Fibroblast of the aortic adventitia (primary cell): ENCODE results near the gene ADK. TPM values are rescaled to one million over a fixed set of nuclear protein-coding genes. Genes with fewer than 3 reads are reported as not detected.
"Not testable (repeated sequence)": the region's sequence is repeated elsewhere in the genome, so short reads cannot be mapped to it uniquely, and the experiment has no call there.

Source experiments
- DNase-seq: peaks from one replicate; pipeline ENCODE4 v3.0.0-alpha.2; 2010; ENCODE audit warnings: low read depth
- H3K4me3 ChIP-seq: 2 replicates; pipeline ENCODE4 v1.5.1; 2011; ENCODE audit warnings: low read depth, mild to moderate bottlenecking, control low read depth, low read length, moderate library complexity
- CTCF ChIP-seq: IDR thresholded peaks from 2 replicates; pipeline ENCODE4 v1.5.1; 2011; ENCODE audit warnings: mild to moderate bottlenecking, low read length, control low read depth, inconsistent platforms; ENCODE audit not compliant: insufficient read depth
- total RNA-seq: library from RNA; depleted of rRNA; stranded (reverse); fragments of >200 nt; gene quantifications from 2 replicates; pipeline ENCODE4 v1.2.3, GENCODE V29; 2012; ENCODE audit warnings: low replicate concordance

The ADK gene
- total RNA-seq, 1 donor: 96.8 TPM

- TF ChIP-seq CTCF: no peak
- no peak overlapping the region for H3K4me3 ChIP-seq
- no peak for DNase-seq
Measured at GRCh38 chr10:74510594-74510993, 359.6 kb downstream of the ADK start.

- H3K4me3 ChIP-seq: no peak overlapping the region
- no peak for DNase-seq
- TF ChIP-seq CTCF: no peak
Measured at GRCh38 chr10:74511051-74511450, 360.0 kb downstream of the ADK start.

GRCh38 chr10:74514322-74514721 lies 363.3 kb downstream of the ADK start:
- no peak for TF ChIP-seq CTCF
- no peak overlapping the region for H3K4me3 ChIP-seq
- DNase-seq: no peak

DNA sequence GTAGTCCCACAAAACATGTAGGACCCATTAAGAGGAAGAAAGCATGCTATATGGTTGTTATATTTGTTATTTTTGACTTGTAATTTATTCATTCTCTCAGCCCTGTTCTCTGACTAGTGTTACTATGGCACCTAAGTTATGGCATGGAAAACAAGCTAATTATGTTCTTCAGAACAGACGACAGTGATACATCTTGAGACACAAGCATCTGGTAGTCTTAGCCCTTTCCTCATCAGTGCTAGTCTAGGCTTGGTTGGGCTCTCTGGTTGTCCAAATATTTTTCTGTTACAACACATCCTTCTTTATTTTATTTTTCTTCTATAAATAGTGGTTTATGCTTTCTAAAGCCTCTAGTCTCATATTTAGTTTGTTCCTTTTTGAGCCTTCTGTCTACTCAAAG lies 367.0 kb downstream of the ADK start:
- H3K4me3 ChIP-seq: no peak overlapping the region
- no peak for DNase-seq
- no peak for TF ChIP-seq CTCF

DNA sequence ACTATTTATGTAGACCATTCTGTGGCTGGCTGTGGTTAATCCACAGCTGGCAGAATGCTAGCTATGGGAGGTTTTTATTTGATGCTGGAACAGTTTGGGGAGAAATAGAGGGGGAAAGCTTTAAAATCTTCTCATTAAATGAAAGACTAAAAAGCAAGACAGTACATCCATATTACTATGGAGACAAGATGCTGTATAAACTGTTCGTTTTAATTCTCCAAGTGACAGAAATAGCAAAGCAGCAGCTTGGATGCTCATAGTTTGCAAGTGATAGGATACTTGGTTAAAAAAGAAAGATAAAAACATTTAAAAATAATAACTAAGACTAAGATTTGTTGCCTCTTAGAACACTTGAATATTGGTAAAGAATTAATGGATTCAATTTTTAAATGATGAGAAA lies 370.5 kb downstream of the ADK start:
- TF ChIP-seq CTCF: no peak
- H3K4me3 ChIP-seq: no peak overlapping the region

DNA sequence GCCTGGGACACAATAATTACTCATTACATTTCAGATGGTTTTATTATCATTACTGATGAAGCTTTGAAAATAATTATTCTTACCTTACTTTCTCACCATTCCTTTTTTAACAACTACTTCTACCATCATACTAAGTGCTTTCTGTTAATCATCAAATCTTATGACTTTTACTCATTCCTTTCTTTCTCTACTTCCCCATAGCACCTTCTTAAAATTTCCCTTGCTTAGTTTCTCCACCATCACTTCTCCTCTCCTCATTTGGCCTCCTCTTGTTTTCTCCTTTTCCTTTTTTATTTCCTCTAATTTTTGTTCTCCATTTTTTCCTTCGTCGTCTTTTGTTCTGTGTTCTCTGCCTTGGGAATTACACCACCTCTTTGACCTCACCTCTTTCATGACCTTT lies 372.2 kb downstream of the ADK start:
- H3K4me3 ChIP-seq: no peak overlapping the region
- no peak for DNase-seq
- no peak for TF ChIP-seq CTCF

More for the DNA sequence above, 370.5 kb downstream of the ADK start:
- DNase-seq: no peak

DNA sequence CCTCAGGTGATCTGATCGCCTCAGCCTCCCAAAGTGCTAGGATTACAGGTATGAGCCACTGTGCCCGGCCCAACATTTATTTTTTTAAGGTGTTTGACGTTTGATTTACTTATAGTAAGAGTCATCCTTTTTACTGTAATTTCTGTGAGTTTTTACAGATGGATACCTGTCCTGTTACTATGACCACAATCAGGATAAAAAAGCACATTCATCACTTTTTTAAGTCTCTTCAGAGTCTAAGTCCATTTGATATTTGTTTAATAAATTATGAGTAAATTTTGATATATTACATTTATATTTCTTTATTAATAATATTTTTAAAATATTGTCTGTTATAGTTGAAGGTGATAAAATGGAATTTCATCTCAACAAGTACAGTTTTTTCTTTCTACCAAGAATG lies 374.9 kb downstream of the ADK start:
- no peak overlapping the region for H3K4me3 ChIP-seq
- no peak for DNase-seq
- TF ChIP-seq CTCF: no peak

GRCh38 chr10:74527611-74528010 lies 376.6 kb downstream of the ADK start:
- DNase-seq: not testable (repeated sequence)

More at GRCh38 chr10:74527611-74528010, 376.6 kb downstream of the ADK start:
- H3K4me3 ChIP-seq: not testable (repeated sequence)
